HEK293 (cell line): ENCODE results near the gene GRIK2.

Experiments
- CTCF ChIA-PET: fragments of 350-600 bp; formaldehyde crosslinking; extraction: SDS; loops from one replicate; lab custom pipeline; 2021; ENCODE audit warnings: antibody characterized with exemption; lab: Yijun Ruan, JAX
- POLR2A ChIA-PET: fragments of 300-600 bp; formaldehyde crosslinking; extraction: SDS; loops from one replicate; lab custom pipeline; 2020; ENCODE audit warnings: antibody characterized with exemption, inconsistent platforms; lab: Yijun Ruan, JAX
- H3K27ac ChIP-seq: fragments of 200-500 bp; sonication (Bioruptor generic); 2 replicates; pipeline ENCODE4 v1.5.1; 2014; ENCODE audit warnings: low read depth, low read length, control low read depth, inconsistent platforms; ENCODE audit errors: extremely low read depth
- H3K36me3 ChIP-seq, 2 experiments: fragments of 200-500 bp in 1 of 2; sonication (Bioruptor generic) in 1 of 2; 1 replicate in 1 of 2; 2 replicates in 1 of 2; pipeline ENCODE4 v1.5.1; 2014 to 2017; ENCODE audit warnings: inconsistent platforms in 2 of 2, low read length in 2 of 2; ENCODE audit not compliant: control insufficient read depth in 2 of 2, insufficient read depth in 1 of 2
- H3K4me1 ChIP-seq: fragments of 200-500 bp; sonication (Bioruptor generic); 2 replicates; pipeline ENCODE4 v1.5.1; 2014; ENCODE audit warnings: mild to moderate bottlenecking, low read length, inconsistent platforms; ENCODE audit not compliant: control insufficient read depth, insufficient read depth
- H3K4me3 ChIP-seq: 2 replicates; pipeline ENCODE4 v1.5.1; 2011; ENCODE audit warnings: low read depth, mild to moderate bottlenecking, control low read depth, low read length, moderate library complexity
- H3K9me3 ChIP-seq: fragments of 200-500 bp; sonication (Bioruptor generic); 2 replicates; pipeline ENCODE4 v1.5.1; 2014; ENCODE audit warnings: low read depth, low read length, inconsistent platforms; ENCODE audit not compliant: control insufficient read depth, insufficient read depth
- KLF7 ChIP-seq: fragments of 450-650 bp; formaldehyde crosslinking; IDR thresholded peaks from 2 replicates; pipeline ENCODE4 v1.5.1; 2016; ENCODE audit warnings: missing biosample characterization, missing genetic modification characterization, borderline replicate concordance
- KLF9 ChIP-seq: fragments of 450-650 bp; formaldehyde crosslinking; IDR thresholded peaks from 2 replicates; pipeline ENCODE4 v1.5.1; 2016; ENCODE audit warnings: missing biosample characterization, missing genetic modification characterization, low read depth
- TRIM28 ChIP-seq: IDR thresholded peaks from 2 replicates; pipeline ENCODE4 v1.6.1; 2011; ENCODE audit warnings: low read length, control low read depth, borderline replicate concordance
- ZBTB20 ChIP-seq: fragments of 450-650 bp; formaldehyde crosslinking; IDR thresholded peaks from 2 replicates; pipeline ENCODE4 v1.5.1; 2016; ENCODE audit warnings: missing biosample characterization, missing genetic modification characterization
- ZBTB8A ChIP-seq: fragments of 450-650 bp; formaldehyde crosslinking; IDR thresholded peaks from 2 replicates; pipeline ENCODE4 v1.5.1; 2016; ENCODE audit warnings: missing biosample characterization, missing genetic modification characterization
- ZFP41 ChIP-seq: fragments of 450-650 bp; formaldehyde crosslinking; IDR thresholded peaks from 2 replicates; pipeline ENCODE4 v1.5.1; 2016; ENCODE audit warnings: missing biosample characterization, missing genetic modification characterization, borderline replicate concordance
- ZNF121 ChIP-seq: fragments of 450-650 bp; formaldehyde crosslinking; IDR thresholded peaks from 2 replicates; pipeline ENCODE4 v1.5.1; 2016; ENCODE audit warnings: missing biosample characterization, missing genetic modification characterization
- ZNF157 ChIP-seq: fragments of 450-650 bp; formaldehyde crosslinking; IDR thresholded peaks from 2 replicates; pipeline ENCODE4 v1.5.1; 2016; ENCODE audit warnings: missing biosample characterization, missing genetic modification characterization
- ZNF169 ChIP-seq: fragments of 450-650 bp; formaldehyde crosslinking; IDR thresholded peaks from 2 replicates; pipeline ENCODE4 v1.5.1; 2016; ENCODE audit warnings: missing biosample characterization, missing genetic modification characterization
- ZNF423 ChIP-seq: fragments of 450-650 bp; formaldehyde crosslinking; IDR thresholded peaks from 2 replicates; pipeline ENCODE4 v1.5.1; 2016; ENCODE audit warnings: missing biosample characterization, missing genetic modification characterization
- ZNF558 ChIP-seq: fragments of 450-650 bp; formaldehyde crosslinking; IDR thresholded peaks from 2 replicates; pipeline ENCODE4 v1.5.1; 2016; ENCODE audit warnings: missing biosample characterization, missing genetic modification characterization
- ZNF837 ChIP-seq: fragments of 450-650 bp; formaldehyde crosslinking; IDR thresholded peaks from 2 replicates; pipeline ENCODE4 v1.5.1; 2016; ENCODE audit warnings: missing biosample characterization, missing genetic modification characterization
- TF ChIP-seq, protein P1 (sequence below): fragments of 450-650 bp; formaldehyde crosslinking; IDR thresholded peaks from 2 replicates; pipeline ENCODE4 v1.5.1; 2016; ENCODE audit warnings: missing biosample characterization, missing genetic modification characterization, borderline replicate concordance
- TF ChIP-seq, protein P2 (sequence below): fragments of 450-650 bp; formaldehyde crosslinking; IDR thresholded peaks from 2 replicates; pipeline ENCODE4 v1.5.1; 2016; ENCODE audit warnings: missing biosample characterization, missing genetic modification characterization
- TF ChIP-seq, protein P3 (sequence below): fragments of 450-650 bp; formaldehyde crosslinking; IDR thresholded peaks from 2 replicates; pipeline ENCODE4 v1.5.1; 2017; ENCODE audit warnings: missing biosample characterization, missing genetic modification characterization
- TF ChIP-seq, protein P4 (sequence below): fragments of 450-650 bp; formaldehyde crosslinking; conservative IDR thresholded peaks from 2 replicates; pipeline ENCODE4 v1.5.1; 2016; ENCODE audit warnings: low read depth, missing biosample characterization, missing genetic modification characterization
- TF ChIP-seq, protein P5 (sequence below): fragments of 450-650 bp; formaldehyde crosslinking; IDR thresholded peaks from 2 replicates; pipeline ENCODE4 v1.5.1; 2016; ENCODE audit warnings: missing biosample characterization, missing genetic modification characterization
- TF ChIP-seq, protein P6 (sequence below): fragments of 450-650 bp; formaldehyde crosslinking; IDR thresholded peaks from 2 replicates; pipeline ENCODE4 v1.5.1; 2017; ENCODE audit warnings: missing biosample characterization, missing genetic modification characterization

GRIK2 gene

DNA sequence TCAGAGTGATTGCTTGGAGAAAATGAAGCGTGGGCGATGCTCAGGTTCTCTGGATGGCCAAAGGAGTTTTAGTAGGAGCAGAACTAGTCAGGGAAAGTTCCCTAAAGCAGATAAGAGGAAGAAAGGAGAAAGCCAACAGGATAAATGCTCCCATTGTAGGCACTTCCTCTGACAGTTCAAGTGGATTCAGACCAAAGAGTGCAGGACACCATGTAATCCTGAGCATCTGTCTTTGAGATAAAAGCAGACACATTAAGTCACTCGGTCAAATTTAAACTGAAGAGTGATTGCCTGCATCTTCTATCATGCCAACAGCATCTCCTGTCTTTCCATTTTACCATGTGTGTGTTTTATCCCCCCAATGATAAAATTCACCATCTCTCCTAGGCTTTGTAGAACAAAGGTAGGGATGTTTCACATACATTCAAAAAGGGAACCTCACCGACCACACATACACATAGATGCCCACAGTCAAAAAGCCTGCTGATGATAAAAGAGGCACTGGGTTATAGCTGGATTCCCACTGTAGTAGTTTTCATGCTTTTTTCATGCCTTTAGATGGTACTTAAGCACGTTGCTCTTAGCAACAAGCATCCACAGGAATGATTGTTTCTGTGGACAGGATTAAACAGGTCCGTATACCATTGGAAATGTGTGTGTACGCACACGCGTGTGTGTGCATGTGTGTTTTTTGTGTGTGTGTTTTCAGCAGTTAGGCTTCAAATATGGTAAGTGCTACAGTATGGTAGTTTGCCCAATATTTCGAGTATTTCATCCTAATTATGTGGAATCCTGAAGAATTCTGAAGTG lies 7.0 kb downstream of the GRIK2 start:
- Histone ChIP-seq H3K4me3 (no peak overlapping the region), H3K4me1 (no peaks in the 10 kb centered on the region; the same call in 1 of the 2 replicates), H3K27ac (no peak overlapping the region), H3K36me3 (no peaks in the 10 kb centered on the region), H3K9me3 (no peaks in the 10 kb centered on the region)
- TF ChIP-seq ZNF157 (tag by site-specific recombination), result no peak
- no peak for TF ChIP-seq ZBTB8A (tag by site-specific recombination)
- TF ChIP-seq, protein P1, sequence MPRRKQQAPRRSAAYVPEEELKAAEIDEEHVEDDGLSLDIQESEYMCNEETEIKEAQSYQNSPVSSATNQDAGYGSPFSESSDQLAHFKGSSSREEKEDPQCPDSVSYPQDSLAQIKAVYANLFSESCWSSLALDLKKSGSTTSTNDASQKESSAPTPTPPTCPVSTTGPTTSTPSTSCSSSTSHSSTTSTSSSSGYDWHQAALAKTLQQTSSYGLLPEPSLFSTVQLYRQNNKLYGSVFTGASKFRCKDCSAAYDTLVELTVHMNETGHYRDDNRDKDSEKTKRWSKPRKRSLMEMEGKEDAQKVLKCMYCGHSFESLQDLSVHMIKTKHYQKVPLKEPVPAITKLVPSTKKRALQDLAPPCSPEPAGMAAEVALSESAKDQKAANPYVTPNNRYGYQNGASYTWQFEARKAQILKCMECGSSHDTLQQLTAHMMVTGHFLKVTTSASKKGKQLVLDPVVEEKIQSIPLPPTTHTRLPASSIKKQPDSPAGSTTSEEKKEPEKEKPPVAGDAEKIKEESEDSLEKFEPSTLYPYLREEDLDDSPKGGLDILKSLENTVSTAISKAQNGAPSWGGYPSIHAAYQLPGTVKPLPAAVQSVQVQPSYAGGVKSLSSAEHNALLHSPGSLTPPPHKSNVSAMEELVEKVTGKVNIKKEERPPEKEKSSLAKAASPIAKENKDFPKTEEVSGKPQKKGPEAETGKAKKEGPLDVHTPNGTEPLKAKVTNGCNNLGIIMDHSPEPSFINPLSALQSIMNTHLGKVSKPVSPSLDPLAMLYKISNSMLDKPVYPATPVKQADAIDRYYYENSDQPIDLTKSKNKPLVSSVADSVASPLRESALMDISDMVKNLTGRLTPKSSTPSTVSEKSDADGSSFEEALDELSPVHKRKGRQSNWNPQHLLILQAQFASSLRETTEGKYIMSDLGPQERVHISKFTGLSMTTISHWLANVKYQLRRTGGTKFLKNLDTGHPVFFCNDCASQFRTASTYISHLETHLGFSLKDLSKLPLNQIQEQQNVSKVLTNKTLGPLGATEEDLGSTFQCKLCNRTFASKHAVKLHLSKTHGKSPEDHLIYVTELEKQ (tag by site-specific recombination), result no peak
- no peak for TF ChIP-seq ZNF169
- no peak for TF ChIP-seq ZNF423 (tag by site-specific recombination)
- TF ChIP-seq, protein P2, sequence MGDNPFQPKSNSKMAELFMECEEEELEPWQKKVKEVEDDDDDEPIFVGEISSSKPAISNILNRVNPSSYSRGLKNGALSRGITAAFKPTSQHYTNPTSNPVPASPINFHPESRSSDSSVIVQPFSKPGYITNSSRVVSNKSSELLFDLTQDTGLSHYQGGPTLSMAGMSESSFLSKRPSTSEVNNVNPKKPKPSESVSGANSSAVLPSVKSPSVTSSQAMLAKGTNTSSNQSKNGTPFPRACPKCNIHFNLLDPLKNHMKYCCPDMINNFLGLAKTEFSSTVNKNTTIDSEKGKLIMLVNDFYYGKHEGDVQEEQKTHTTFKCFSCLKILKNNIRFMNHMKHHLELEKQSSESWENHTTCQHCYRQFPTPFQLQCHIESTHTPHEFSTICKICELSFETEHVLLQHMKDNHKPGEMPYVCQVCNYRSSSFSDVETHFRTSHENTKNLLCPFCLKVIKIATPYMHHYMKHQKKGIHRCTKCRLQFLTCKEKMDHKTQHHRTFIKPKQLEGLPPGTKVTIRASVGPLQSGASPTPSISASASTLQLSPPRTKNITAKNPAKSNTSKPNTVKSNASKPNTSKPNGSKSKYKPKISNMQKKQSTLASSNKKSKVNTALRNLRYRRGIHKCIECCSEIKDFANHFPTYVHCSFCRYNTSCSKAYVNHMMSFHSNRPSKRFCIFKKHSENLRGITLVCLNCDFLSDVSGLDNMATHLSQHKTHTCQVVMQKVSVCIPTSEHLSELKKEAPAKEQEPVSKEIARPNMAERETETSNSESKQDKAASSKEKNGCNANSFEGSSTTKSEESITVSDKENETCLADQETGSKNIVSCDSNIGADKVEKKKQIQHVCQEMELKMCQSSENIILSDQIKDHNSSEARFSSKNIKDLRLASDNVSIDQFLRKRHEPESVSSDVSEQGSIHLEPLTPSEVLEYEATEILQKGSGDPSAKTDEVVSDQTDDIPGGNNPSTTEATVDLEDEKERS (tag by site-specific recombination), result no peak
- TF ChIP-seq KLF7, result no peak
- TF ChIP-seq ZFP41, result no peak
- TF ChIP-seq TRIM28, result no peak
- TF ChIP-seq ZBTB20 (tag by site-specific recombination), result no peak
- TF ChIP-seq, protein P3, sequence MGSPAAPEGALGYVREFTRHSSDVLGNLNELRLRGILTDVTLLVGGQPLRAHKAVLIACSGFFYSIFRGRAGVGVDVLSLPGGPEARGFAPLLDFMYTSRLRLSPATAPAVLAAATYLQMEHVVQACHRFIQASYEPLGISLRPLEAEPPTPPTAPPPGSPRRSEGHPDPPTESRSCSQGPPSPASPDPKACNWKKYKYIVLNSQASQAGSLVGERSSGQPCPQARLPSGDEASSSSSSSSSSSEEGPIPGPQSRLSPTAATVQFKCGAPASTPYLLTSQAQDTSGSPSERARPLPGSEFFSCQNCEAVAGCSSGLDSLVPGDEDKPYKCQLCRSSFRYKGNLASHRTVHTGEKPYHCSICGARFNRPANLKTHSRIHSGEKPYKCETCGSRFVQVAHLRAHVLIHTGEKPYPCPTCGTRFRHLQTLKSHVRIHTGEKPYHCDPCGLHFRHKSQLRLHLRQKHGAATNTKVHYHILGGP (tag by site-specific recombination), result no peak
- TF ChIP-seq, protein P4, sequence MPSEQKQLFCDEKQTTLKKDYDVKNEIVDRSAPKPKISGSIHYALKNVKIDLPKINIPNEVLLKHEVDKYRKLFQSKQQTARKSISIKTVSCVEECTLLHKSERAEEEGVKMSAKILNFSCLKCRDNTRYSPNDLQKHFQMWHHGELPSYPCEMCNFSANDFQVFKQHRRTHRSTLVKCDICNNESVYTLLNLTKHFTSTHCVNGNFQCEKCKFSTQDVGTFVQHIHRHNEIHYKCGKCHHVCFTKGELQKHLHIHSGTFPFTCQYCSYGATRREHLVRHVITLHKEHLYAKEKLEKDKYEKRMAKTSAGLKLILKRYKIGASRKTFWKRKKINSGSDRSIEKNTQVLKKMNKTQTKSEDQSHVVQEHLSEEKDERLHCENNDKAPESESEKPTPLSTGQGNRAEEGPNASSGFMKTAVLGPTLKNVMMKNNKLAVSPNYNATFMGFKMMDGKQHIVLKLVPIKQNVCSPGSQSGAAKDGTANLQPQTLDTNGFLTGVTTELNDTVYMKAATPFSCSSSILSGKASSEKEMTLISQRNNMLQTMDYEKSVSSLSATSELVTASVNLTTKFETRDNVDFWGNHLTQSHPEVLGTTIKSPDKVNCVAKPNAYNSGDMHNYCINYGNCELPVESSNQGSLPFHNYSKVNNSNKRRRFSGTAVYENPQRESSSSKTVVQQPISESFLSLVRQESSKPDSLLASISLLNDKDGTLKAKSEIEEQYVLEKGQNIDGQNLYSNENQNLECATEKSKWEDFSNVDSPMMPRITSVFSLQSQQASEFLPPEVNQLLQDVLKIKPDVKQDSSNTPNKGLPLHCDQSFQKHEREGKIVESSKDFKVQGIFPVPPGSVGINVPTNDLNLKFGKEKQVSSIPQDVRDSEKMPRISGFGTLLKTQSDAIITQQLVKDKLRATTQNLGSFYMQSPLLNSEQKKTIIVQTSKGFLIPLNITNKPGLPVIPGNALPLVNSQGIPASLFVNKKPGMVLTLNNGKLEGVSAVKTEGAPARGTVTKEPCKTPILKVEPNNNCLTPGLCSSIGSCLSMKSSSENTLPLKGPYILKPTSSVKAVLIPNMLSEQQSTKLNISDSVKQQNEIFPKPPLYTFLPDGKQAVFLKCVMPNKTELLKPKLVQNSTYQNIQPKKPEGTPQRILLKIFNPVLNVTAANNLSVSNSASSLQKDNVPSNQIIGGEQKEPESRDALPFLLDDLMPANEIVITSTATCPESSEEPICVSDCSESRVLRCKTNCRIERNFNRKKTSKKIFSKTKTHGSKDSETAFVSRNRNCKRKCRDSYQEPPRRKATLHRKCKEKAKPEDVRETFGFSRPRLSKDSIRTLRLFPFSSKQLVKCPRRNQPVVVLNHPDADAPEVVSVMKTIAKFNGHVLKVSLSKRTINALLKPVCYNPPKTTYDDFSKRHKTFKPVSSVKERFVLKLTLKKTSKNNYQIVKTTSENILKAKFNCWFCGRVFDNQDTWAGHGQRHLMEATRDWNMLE, result no peak
- TF ChIP-seq ZNF837, result no peak
- TF ChIP-seq, protein P5, sequence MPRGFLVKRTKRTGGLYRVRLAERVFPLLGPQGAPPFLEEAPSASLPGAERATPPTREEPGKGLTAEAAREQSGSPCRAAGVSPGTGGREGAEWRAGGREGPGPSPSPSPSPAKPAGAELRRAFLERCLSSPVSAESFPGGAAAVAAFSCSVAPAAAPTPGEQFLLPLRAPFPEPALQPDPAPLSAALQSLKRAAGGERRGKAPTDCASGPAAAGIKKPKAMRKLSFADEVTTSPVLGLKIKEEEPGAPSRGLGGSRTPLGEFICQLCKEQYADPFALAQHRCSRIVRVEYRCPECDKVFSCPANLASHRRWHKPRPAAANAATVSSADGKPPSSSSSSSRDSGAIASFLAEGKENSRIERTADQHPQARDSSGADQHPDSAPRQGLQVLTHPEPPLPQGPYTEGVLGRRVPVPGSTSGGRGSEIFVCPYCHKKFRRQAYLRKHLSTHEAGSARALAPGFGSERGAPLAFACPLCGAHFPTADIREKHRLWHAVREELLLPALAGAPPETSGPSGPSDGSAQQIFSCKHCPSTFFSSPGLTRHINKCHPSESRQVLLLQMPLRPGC (tag by site-specific recombination), result no peak
- TF ChIP-seq ZNF121, result no peak
- TF ChIP-seq, protein P6, sequence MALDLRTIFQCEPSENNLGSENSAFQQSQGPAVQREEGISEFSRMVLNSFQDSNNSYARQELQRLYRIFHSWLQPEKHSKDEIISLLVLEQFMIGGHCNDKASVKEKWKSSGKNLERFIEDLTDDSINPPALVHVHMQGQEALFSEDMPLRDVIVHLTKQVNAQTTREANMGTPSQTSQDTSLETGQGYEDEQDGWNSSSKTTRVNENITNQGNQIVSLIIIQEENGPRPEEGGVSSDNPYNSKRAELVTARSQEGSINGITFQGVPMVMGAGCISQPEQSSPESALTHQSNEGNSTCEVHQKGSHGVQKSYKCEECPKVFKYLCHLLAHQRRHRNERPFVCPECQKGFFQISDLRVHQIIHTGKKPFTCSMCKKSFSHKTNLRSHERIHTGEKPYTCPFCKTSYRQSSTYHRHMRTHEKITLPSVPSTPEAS (tag by site-specific recombination), result no peak
- TF ChIP-seq ZNF558 (tag by site-specific recombination), result no peak
- TF ChIP-seq KLF9 (tag by site-specific recombination), result no peak
- ChIA-PET CTCF (interaction anchor here (0.6 kb wide), 1 partner anchor 290 kb away, joined by 3 read pairs; no protein-coding TSS in a partner anchor), POLR2A (no interaction called here)
